NOMO-1 treated with dmso at 0.1 percent for 144 hours (cell line): ENCODE results near the gene PLEKHA6.
"Not testable (repeated sequence)": the region's sequence is repeated elsewhere in the genome, so short reads cannot be mapped to it uniquely, and the experiment has no call there.

Experiments
- DNase-seq: peaks from one replicate; lab custom pipeline; 2025; ENCODE audit not compliant: unreplicated experiment; lab: John Stamatoyannopoulos, UW

The PLEKHA6 gene

DNA sequence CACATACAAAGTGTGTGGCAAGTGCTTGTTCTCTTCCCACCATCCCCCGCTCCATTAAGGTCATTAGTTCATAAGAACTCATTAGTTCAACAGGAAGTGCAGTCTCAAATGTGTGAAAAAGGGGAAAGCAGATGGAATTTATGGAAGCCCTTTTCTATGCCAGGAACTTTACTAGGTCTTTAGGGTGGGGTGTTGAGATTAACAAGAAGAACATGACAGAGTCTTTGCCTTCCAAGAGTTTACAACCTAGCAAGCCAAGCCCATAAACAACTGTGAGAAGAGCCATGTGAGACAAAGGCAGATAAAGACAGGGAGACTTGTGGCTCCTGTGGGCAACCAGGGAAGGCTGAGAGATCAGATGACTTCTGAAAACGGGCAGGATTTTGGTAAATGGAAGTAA is 21.4 kb downstream of the PLEKHA6 start:
- no peak for DNase-seq

DNA sequence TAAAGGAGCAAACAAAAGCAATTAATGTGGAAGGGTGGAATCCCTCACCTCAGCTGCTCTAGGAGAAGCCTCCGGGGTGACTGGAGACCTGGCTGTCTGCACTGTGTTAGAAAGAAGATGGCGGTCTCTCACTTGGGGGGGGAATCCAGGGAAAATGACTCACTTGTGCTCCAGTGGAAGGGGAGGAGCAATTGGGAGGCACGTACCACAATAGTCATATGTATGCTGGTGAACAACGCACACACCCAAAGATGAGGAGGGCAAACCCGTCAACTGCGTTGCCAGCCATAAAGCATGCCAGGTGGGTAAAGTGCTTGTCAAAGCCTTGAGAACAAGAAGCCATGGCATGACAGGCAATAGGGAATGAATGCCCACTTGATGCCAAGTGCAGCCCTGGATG is 22.1 kb downstream of the PLEKHA6 start:
- no peak for DNase-seq

DNA sequence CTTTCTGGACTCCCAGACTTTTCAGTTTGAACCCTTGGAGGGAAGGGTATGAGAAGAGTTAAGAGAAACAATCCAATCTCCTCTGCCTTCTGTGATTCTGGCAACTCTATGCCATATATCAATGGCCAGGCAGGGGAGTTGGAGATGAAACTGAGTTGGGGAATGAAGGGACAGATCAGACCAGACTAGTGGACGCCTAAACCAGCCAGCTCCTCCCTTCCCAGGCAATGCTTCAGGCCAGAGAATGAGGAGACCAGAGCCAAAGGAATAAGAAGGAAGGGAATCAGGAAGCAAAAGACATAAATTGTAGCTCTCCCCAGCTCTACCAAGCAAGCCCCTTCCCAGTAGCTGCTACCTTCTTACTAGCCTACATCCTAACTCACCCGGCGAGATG is 22.7 kb downstream of the PLEKHA6 start:
- DNase-seq = no peak

DNA sequence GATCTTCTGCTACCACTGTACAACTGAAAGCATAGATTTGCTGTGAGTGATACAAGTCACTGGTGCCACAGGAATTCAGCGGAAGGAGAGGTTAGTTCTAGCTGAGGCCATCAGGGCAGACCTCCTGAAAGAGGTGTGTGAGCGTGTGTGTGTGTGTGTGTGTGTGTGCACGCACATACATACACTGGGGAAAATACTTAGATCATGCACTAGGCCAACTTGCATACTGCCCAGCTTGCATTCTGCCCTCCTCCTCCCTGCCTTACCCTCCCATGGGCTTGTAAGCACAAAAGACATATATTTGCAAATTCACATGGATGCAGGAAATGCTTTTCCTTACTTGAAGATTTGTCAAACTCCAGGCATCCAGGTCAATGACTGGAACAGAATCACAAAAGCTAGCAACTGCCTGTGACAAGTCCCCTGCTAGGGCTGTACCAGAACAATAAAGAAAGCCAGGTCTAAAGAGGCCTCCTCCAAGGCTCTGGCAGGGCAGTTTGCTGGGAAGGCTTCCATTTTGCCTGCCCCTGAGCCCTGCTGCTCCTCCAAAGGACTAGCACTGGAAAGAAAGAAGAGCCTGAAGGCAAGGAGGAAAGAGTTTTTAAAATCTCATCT is 23.2 kb downstream of the PLEKHA6 start:
- DNase-seq = no peak

DNA sequence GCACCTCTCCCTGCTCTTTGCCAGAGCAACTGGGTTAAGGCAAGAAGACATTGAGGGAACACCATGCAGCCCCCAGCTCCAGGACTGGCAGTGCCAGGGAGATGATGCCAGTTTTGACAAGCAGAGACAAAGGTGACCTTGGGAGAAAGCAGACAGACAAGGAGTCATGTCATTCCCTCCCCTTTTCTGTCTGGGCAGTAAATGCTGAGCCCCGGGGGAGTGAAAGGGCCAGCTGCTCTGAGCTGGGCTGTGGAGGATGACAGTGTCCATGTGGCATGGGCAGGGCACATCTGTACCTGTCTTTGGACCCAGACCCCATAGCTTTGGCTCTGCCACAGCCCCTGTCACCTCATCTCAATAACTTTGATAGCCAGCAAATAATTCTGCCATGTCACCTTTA is 24.2 kb downstream of the PLEKHA6 start:
- DNase-seq = no peak

DNA sequence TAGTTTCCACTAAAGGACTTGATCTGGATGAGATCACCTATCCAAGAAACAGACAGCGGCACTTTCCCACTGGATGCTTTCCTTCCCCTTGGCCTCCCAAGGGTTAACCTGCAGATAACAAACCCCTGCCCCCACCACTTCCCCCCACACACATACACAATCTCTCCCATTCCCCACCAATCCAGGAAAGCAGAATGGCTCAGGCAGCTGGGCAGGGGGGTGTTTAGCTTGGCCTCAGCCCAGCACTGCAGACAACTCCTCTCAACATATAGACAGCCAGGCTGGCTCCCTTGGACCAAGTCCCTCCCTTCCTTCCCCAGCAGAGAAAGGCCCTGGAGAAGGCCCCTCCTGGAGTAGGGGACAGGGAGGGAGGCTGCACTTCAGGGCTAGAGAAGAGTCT is 24.6 kb downstream of the PLEKHA6 start:
- DNase-seq = no peak

DNA sequence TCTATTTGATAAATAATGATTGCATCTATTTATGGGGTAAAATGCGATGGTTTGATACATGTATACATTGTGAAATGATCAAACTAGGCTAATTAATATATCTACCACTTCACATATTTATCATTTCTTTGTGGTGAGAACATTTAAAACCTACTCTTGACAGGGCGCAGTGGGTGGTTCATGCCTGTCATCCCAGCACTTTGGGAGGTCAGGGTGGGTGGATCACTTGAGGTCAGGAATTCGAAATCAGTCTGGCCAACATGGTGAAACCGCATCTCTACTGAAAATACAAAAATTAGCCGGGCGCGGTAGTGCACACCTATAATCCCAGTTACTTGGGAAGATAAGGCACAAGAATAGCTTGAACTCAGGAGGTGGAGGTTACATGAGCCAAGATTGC is 25.3 kb downstream of the PLEKHA6 start:
- DNase-seq = no peak

DNA sequence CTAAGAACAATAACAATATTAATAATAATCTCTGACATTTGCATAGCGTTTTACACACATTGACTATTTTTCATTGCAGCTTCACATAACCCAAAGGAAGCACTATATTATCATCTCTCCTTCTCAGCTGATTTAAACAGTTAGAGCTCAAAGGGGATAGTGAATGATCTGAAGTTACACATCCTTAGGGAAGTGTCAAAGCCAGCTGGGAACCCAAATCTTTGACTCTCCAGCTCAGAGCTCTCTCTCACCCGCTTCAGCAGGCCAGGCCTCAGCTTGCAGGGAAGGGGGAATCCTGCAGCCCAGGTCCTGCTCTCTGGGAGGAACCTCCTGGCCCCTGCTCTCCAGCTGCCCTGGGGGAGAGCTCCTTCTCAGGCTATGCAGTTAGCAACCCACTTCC is 26.3 kb downstream of the PLEKHA6 start:
- no peak for DNase-seq

DNA sequence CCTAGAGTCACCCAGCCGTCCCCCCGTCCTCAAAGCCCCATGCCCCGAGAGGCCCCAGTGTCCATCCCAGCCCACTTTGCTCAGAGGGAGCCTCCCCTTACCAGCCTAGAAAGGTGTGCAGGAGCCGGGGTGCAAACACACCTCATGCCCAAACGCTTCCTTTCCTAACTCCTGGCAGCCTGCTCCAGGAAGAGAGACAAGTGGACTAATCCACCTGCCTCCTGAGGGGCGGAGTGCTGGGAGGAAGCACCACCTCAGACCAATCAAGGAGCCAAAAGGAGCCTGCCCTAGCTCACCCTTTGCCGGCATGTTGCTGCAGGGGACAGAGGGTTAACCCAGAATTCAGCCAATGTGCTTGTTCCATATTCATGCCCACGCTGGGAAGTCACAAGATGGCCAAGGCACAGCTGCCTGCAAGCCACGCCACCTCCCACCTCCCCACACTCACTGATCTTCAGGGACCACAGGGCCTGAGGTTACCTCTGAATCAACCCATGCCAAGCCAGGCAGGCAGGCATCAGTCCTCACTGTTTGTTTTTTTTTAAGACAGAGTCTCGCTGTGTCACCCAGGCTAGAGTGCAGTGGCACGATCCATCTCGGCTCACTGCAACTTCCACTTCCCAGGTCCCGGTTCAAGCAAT is 27.8 kb downstream of the PLEKHA6 start:
- DNase-seq = no peak

DNA sequence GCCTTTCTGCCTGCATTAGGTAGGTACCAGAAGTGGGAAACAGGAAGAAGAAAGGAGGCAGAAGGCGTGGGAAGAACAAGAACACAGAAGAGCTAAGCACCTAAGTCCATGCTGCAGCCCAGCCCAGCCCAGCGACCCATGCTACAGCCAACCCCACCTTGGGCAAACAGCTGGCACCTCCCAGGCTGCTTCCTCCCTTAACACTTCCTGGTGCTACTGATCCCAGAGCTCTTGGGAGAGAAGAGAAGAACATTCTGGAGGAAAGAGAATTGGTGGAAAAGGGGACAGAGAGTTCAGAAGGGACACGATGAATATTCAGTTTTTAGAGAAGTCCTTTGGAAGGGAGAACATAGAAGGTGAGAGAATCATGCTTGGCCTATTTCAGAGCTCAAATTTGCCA is 28.5 kb downstream of the PLEKHA6 start:
- no peak for DNase-seq

DNA sequence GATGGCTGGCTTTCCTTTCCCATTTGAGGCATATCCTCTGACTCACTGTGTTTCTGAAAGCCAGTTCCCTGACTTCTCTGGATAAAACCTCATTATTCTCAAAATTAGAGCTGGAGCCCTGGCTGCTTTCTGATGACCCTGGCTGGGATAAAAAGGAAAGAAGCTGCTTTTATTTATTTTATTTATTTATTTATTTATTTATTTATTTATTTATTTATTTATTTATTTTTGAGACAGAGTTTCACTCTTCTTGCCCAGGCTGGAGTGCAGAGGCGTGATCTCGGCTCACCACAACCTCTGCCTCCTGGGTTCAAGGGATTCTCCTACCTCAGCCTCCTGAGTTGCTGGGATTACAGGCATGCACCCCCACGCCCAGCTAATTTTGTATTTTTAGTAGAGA is 31.9 kb downstream of the PLEKHA6 start:
- not testable (repeated sequence) for DNase-seq

DNA sequence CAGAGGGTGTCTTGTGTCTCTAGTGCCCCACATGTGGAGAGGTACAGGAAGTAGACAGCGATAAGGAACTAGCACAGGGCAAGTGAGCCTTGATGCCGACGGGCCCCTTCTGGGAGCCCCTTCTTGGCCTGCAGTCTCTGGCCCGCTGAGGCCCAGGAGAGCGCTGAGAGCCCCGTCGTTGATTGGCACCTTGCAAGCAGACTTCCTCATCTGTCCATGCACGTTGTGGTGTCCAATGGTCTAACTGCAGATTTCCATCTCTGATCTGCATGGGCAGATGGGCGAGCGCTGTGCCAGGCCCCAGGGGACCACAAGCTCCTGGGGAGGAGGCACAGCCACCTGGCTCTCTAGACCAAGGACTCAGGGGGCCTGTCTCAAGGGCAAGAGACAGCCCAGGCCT is 32.4 kb downstream of the PLEKHA6 start:
- DNase-seq = no peak

DNA sequence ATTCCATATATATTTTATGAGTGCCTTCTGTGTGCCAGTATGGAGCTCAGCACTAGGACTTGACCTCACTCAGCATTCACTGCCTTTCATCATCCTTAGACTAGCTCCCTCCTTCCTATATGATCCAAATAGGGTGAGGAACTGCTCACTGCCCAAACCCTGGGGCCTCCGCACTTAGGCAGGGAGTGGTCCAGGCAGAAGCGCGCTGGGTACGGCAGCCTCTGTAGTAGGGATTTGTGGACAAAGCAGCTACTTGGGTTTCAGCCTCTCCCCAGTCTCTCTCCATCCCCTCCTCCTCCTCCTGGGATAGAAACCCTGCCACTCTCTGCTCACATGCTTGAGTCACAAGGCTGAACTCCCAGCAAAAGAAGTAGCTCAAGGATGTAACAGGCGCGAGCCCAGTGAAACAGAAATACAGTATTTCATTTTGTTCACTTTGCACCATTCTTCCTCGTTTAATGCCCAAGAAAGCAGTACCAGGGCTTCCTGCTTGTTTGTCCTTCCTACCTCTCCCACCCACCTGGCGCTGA is 32.9 kb downstream of the PLEKHA6 start:
- no peak for DNase-seq

DNA sequence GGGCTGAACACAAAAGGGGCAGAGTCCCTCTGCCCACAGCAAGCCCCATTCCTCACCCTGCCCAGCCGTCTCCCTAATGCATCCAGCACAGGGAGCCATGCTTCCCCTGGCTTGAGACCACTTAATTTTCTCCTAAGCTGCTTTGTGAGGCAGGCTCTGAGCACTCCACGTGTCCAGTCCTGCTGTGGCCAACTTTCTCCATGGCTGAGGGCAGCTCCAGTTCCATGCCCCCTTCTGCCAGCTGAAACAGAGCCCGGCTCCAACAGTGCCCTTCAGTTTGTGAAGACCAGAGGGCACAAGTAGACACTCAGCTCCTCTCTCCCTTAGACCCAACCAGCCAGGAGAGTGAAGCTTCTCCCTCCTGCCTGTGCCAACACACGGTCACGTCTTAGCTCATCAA is 33.8 kb downstream of the PLEKHA6 start:
- DNase-seq = no peak

DNA sequence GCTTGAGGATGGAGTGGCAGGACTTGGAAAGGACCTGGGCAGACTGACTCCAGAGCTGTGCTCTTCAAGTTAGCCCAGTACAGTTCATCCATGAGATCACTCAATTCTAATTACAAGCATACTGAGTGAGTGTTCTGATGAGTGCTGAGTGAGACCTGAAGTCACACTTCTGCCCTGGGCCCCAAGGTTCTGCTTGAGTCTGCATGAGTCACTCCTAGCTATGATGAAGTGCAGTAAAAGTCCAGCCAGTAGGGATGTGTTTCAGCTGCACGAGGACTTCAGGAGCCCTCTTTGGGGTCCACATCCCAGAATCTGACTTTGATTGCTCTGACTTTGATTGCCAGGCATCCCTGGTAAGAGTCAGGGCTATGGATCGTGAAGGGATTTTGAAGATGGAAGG is 35.8 kb downstream of the PLEKHA6 start:
- peak; percentile 0 for DNase-seq

DNA sequence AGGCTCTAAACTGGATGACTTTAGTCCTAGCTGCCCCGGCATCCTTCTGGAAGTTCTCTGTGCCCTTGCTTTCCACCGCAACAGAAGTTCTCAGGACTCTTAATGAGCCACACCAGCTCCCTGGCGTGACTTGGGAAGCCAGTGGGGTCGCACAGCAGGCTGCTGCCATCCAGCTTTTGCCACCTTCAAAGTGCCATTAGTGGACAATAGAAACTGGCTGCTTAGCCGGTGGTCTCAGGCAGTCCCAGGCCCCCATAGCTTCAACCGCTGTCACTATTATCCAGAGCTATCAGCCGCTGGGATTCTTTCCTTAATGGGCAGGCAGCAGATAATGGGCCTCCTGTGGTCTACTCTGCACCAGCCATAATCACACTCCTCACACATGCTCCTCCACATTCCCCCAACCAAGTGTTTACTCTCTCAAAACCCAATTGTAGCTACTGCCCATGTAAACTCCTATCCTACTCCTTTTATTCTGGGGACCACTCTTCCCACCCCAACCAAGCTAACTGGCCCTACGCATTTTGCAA is 37.3 kb downstream of the PLEKHA6 start:
- no peak for DNase-seq

DNA sequence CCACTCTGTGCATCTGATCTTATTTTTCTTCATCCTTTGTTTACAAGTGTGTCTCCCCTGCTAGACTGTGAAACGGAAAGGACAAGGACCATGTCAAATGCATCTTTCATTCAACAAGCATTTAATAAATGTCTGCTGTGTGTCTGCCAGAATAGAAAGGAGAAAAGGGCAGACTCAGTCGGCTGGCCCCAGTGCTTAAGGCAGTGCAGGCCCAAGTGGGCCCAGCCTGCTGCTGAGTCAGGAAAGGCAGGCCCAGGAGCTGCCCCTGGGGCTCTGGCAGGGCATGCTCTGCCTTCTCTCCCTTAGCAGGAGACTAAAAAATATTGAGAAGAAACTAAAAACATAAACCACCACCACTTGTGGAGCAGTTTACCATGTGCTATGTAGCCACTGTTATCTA is 38.1 kb downstream of the PLEKHA6 start:
- DNase-seq = no peak

DNA sequence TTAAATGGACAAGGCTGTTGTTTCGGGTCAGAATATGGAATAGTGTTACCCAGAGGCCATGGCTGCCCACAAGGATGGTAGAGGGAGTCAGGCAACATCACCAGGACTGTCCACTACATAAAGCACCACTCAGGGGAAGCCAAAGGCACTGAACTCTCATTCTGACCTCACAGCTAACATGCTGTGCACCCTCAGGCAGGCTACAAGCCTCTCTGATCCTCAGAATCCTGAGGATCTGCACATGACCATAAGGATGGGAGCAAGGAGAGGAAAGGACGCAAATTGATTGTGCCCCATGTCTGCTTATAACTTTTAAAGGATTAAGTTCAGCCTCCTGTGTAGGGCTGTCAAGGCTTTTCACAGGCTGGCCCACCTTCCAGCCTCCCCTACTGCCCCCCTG is 38.7 kb downstream of the PLEKHA6 start:
- DNase-seq = no peak

DNA sequence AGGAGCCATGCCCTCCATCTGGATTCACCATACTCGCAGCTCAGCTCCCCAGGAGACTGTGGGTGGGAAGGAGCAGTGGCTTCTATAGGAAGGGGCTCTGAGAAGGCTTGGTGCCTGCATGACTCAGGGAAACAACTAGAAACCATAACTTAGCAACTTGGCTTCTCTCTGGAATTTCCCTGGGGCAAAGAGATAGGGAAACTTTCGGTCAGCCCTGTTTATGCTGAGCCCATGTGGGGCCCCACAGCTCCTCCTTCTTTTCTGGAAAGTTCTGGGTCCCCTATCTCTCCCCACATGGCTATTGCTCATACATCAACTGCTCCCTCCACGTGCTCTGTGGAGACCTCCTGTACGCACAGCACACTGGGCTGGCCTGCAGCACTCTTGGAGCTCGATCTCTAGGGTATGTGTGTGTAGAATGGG is 39.3 kb downstream of the PLEKHA6 start:
- no peak for DNase-seq

DNA sequence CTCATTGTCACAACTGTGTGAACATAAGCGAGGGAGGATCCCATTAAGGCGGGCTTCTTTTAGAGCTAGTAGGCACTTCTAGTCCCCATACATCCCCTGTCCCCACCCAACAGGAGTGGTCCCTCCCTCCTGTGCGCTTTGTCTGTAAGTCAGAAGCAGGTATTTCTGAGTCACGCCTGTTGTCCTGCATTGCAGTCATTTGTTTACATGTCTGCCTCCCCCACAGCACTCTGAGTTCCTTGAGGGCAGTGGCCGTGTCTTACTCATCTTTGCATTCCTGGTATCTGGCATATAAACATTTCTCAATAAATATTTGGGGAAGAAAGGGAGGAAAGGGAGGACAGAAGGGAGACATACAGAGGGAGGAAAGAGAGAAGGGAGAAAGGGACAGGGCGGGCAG is 40.3 kb downstream of the PLEKHA6 start:
- no peak for DNase-seq

DNA sequence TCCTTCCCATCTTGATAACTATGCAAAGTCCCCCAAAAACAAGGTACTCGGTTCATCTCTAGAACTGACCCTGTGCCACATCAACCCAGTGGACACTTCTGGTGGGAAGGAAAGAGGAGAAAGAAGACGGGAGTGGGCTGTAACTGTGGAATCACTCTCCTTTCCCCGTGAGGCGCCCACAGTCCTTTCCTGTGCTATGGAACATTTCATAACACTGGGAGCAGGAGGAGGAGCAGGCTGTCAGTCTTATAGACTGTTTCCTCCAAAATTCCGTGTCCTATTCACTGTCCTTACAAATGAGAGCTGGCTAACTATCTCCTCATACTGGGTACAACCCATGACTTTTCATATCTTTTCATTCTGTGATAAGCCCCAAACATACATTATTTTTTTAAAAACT is 40.7 kb downstream of the PLEKHA6 start:
- DNase-seq = no peak

DNA sequence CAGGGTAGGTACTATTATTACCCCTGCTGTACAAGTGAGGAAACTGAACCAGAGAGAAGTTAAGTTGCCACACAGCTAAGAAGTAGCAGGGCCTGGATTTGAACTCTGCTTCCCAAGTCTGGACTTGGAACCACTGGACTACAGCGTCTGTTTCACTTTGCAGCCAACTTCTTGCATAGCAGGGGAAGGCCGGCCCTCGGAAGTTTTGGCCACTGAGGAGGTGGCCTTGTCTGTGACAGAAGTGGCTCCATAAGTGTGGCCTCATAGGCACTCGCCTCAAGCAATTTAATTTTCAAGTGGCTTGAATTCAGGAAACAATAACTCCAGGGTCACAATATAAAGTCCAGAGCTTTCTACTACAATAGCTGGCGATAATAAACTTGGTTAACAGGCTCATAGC is 41.4 kb downstream of the PLEKHA6 start:
- no peak for DNase-seq

DNA sequence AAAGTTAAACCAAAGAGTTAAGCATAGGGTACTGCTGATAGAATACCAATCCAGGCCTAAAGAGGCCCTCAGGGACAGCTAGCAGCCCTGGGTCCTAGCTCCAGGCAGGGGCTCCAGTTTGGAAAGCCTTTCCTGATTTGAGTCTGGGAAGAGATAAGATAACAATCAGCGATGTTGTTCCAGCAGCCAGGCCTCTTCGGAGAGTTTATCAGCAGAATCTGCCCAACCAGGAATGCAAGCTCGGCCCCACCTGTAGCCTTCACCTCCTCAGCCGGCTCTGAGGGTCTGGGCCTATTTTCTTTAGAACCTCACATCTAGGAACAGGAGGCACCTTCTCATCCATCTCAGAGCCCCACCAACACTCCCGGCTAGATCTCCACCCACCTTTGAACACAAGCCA is 42.6 kb downstream of the PLEKHA6 start:
- no peak for DNase-seq
